Uterus (tissue), 2 donors: ENCODE measurements around the gene SARS1.

Experiments used
- CTCF ChIP-seq, 4 experiments: fragments of 200-600 bp in 2 of 4; fragments of 450-650 bp in 2 of 4; sonication (generic) in 2 of 4; IDR thresholded peaks; one replicate each; pipeline ENCODE4 v1.5.1; 2016 to 2019; ENCODE audit warnings: antibody characterized with exemption in 4 of 4, mild to moderate bottlenecking in 2 of 4, moderate library complexity in 1 of 4
- POLR2A ChIP-seq, 2 donors: fragments of 450-650 bp; IDR thresholded peaks; one replicate each; pipeline ENCODE4 v1.6.1; 2016; ENCODE audit warnings: antibody characterized with exemption in 2 of 2, mild to moderate bottlenecking in 1 of 2, moderate library complexity in 1 of 2

DNA sequence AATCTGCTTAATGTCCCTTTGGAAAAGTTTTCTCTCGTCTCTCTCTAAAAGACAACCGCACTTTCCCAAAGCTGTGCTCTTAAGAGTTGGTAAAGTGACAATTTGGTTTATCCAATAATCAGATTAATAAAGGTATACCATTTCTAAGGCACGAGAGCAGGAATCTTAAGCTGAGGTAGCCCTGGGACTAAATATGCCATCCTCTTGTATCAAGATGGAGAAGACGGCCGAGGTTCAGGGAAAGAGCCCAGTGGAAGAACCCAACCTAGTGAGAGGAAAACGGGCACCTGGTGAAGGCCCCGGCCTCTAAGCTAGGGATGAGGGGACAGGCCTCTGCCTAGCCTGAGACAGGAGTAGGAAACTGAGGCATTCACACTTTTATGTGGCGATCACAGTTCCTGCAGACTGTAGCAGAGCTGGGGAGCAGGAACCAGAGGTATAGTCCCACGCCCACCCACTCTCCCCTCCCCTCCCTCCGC is 334 bp upstream of the SARS1 start:
- TF ChIP-seq CTCF (IDR thresholded peaks at IDR 0.05), result no peak
- TF ChIP-seq POLR2A (IDR thresholded peaks at IDR 0.05), result no peak
